IMR-90 (cell line): ENCODE measurements around the gene ICAM2.

Source experiments
- FOS ChIP-seq: fragments of 150-350 bp; IDR thresholded peaks from 2 replicates; pipeline ENCODE4 v1.6.1; 2016; ENCODE audit warnings: low read depth, low read length
- MAZ ChIP-seq: IDR thresholded peaks from 2 replicates; pipeline ENCODE4 v1.6.1; 2012; ENCODE audit warnings: low read depth, mild to moderate bottlenecking, low read length, improper control_type of control experiment, moderate library complexity, borderline replicate concordance
- POLR2A ChIP-seq: IDR thresholded peaks from 2 replicates; pipeline ENCODE4 v1.6.1; 2012; ENCODE audit warnings: mild to moderate bottlenecking, low read depth, low read length
- TF ChIP-seq, protein P1 (sequence below): conservative IDR thresholded peaks from 2 replicates; pipeline ENCODE4 v1.5.1; 2012; ENCODE audit warnings: mild to moderate bottlenecking, low read depth, low read length, improper control_type of control experiment

- TF ChIP-seq POLR2A (no peak), MAZ (no peak), FOS (no peak)
- TF ChIP-seq, protein P1, sequence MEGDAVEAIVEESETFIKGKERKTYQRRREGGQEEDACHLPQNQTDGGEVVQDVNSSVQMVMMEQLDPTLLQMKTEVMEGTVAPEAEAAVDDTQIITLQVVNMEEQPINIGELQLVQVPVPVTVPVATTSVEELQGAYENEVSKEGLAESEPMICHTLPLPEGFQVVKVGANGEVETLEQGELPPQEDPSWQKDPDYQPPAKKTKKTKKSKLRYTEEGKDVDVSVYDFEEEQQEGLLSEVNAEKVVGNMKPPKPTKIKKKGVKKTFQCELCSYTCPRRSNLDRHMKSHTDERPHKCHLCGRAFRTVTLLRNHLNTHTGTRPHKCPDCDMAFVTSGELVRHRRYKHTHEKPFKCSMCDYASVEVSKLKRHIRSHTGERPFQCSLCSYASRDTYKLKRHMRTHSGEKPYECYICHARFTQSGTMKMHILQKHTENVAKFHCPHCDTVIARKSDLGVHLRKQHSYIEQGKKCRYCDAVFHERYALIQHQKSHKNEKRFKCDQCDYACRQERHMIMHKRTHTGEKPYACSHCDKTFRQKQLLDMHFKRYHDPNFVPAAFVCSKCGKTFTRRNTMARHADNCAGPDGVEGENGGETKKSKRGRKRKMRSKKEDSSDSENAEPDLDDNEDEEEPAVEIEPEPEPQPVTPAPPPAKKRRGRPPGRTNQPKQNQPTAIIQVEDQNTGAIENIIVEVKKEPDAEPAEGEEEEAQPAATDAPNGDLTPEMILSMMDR, result no peak
Observed at GRCh38 chr17:64039106-64039400, 18.6 kb upstream of the ICAM2 start.
